Sigmoid colon (tissue), 7 donors: ENCODE results near the gene RAB3D. TPM values are rescaled to one million over a fixed set of nuclear protein-coding genes. Genes with fewer than 3 reads are reported as not detected.

Experiments
- DNase-seq: peaks from one replicate; pipeline ENCODE4 v3.0.0-alpha.2; 2019
- H3K27ac ChIP-seq, 4 donors: fragments of 200-600 bp; sonication (generic); one replicate each; pipeline ENCODE4 v1.5.1; 2016 to 2019; ENCODE audit warnings: mild to moderate bottlenecking in 1 of 4
- H3K27me3 ChIP-seq, 3 donors: fragments of 200-600 bp; sonication (generic); one replicate each; pipeline ENCODE4 v1.5.1; 2019; ENCODE audit warnings: mild to moderate bottlenecking in 1 of 3
- H3K36me3 ChIP-seq, 4 donors: fragments of 200-600 bp; sonication (generic); one replicate each; pipeline ENCODE4 v1.5.1; 2016 to 2019
- H3K4me1 ChIP-seq, 4 donors: fragments of 200-600 bp; sonication (generic); one replicate each; pipeline ENCODE4 v1.5.1; 2017 to 2019
- H3K4me3 ChIP-seq, 4 donors: fragments of 200-600 bp; sonication (generic); one replicate each; pipeline ENCODE4 v1.5.1; 2017 to 2019; ENCODE audit warnings: mild to moderate bottlenecking in 2 of 4, moderate library complexity in 1 of 4
- H3K9me3 ChIP-seq, 4 donors: fragments of 200-600 bp in 3 of 4; sonication (generic) in 3 of 4; one replicate each; pipeline versions ENCODE4 v1.5.1 to v1.6.1; 2013 to 2019
- CTCF ChIP-seq, 4 experiments: fragments of 450-650 bp in 3 of 4; fragments of 200-600 bp in 1 of 4; IDR thresholded peaks; one replicate each; pipeline ENCODE4 v1.5.1; 2016 to 2019; ENCODE audit warnings: antibody characterized with exemption in 4 of 4, mild to moderate bottlenecking in 3 of 4, moderate library complexity in 2 of 4
- EP300 ChIP-seq, 4 donors: sonication (generic); formaldehyde crosslinking; IDR thresholded peaks; one replicate each; pipeline ENCODE4 v1.6.1; 2017; ENCODE audit warnings: antibody characterized with exemption in 4 of 4
- POLR2A ChIP-seq, 2 donors: fragments of 450-650 bp; IDR thresholded peaks; one replicate each; pipeline ENCODE4 v1.6.1; 2016; ENCODE audit warnings: antibody characterized with exemption in 2 of 2, mild to moderate bottlenecking in 2 of 2, moderate library complexity in 2 of 2
- POLR2AphosphoS5 ChIP-seq, 4 donors: sonication (generic); formaldehyde crosslinking; IDR thresholded peaks; one replicate each; pipeline ENCODE4 v1.6.1; 2017; ENCODE audit warnings: antibody characterized with exemption in 4 of 4
- WGBS, 2 donors: extraction: QIAGEN DNeasy Blood & Tissue Kit; methylation state at CpG; one replicate each; pipeline ENCODE4 v1.1.7; 2013; 5-methylcytosine and 5-hydroxymethylcytosine counted together
- intact Hi-C: fragments of 100-400 bp; cut with DNase I; formaldehyde crosslinking; loops from one replicate; pipeline ENCODE4 v1.15.1; 2023
- polyA plus RNA-seq, 3 donors: library from polyadenylated mRNA; stranded (reverse); fragments of 200-250 nt; gene quantifications; one replicate each; pipeline ENCODE4 v1.2.3, GENCODE V29; 2013
- total RNA-seq, 4 donors: library from RNA; depleted of rRNA; stranded (reverse); fragments of >200 nt; gene quantifications; one replicate each; pipeline ENCODE4 v1.1.0, GENCODE V29; 2016
- donor health status: healthy with polysubstance abuse.
- donor health status: Bipolar disorder and iron deficiency.
- donor health status: healthy.

Gene RAB3D
- total and polyA plus RNA-seq, 7 donors, result 6.6 to 27.7 (median 16.0) TPM

GRCh38 chr19:11363881-11364280 is 24.4 kb upstream of the RAB3D start:
- H3K9me3 ChIP-seq, result no peaks in the 10 kb centered on the region
- TF ChIP-seq POLR2A (IDR thresholded peaks at IDR 0.05) (no peak), POLR2AphosphoS5 (IDR thresholded peaks at IDR 0.05) (no peak), CTCF (IDR thresholded peaks at IDR 0.05) (no peak), EP300 (IDR thresholded peaks at IDR 0.05) (no peak)
- H3K27me3 ChIP-seq, result no peaks in the 10 kb centered on the region
- 93 to 94% methylated on average over 10 of the region's 10 CpGs for WGBS, 2 donors
- no peak overlapping the region for H3K27ac ChIP-seq
- no peaks in the 10 kb centered on the region for H3K4me1 ChIP-seq
- intact Hi-C loops, result no loop called here
- DNase-seq, result no peak
- no peak overlapping the region for H3K4me3 ChIP-seq
- peaks cover 7 to 76% (median 25%) of the 10 kb centered on the region in 4 donors for H3K36me3 ChIP-seq

- Histone ChIP-seq H3K36me3 (peaks cover 7 to 74% (median 25%) of the 10 kb centered on the region in 4 donors), H3K4me1 (peaks cover 0 to 2% (median under 1%) of the 10 kb centered on the region in 4 donors), H3K27me3 (no peaks in the 10 kb centered on the region), H3K9me3 (no peaks in the 10 kb centered on the region), H3K27ac (no peak overlapping the region), H3K4me3 (no peak overlapping the region)
- 55 to 75% methylated on average over 35 of the region's 35 CpGs for WGBS, 2 donors
- no peak for DNase-seq
- TF ChIP-seq POLR2AphosphoS5 (IDR thresholded peaks at IDR 0.05) (no peak), CTCF (IDR thresholded peaks at IDR 0.05) (no peak), EP300 (IDR thresholded peaks at IDR 0.05) (no peak), POLR2A (IDR thresholded peaks at IDR 0.05) (no peak)
- intact Hi-C loops, result no loop called here
Measured at GRCh38 chr19:11361771-11362731, 22.6 kb upstream of the RAB3D start.

- H3K27ac ChIP-seq, result no peak overlapping the region
- H3K36me3 ChIP-seq, result peaks cover 7 to 74% (median 25%) of the 10 kb centered on the region in 4 donors
- no peak overlapping the region for H3K4me3 ChIP-seq
- TF ChIP-seq EP300 (IDR thresholded peaks at IDR 0.05) (no peak), POLR2A (IDR thresholded peaks at IDR 0.05) (no peak), POLR2AphosphoS5 (IDR thresholded peaks at IDR 0.05) (no peak), CTCF (IDR thresholded peaks at IDR 0.05) (no peak)
- H3K4me1 ChIP-seq, result peaks cover 0 to 11% (median 8%) of the 10 kb centered on the region in 4 donors
- 21 to 64% methylated on average over 43 of the region's 43 CpGs for WGBS, 2 donors
- intact Hi-C loops, result no loop called here
- no peak for DNase-seq
- H3K9me3 ChIP-seq, result no peaks in the 10 kb centered on the region
- H3K27me3 ChIP-seq, result no peaks in the 10 kb centered on the region
Measured at GRCh38 chr19:11361037-11361770, 21.7 kb upstream of the RAB3D start.

GRCh38 chr19:11359421-11359820 is 20.0 kb upstream of the RAB3D start:
- intact Hi-C loops, result no loop called here
- no peak overlapping the region for H3K27ac ChIP-seq
- no peak for DNase-seq
- no peaks in the 10 kb centered on the region for H3K9me3 ChIP-seq
- no peaks in the 10 kb centered on the region for H3K27me3 ChIP-seq
- 77 to 87% methylated on average over 11 of the region's 11 CpGs for WGBS, 2 donors
- peaks cover 7 to 59% (median 19%) of the 10 kb centered on the region in 4 donors for H3K36me3 ChIP-seq
- no peak for TF ChIP-seq POLR2AphosphoS5 (IDR thresholded peaks at IDR 0.05)
- TF ChIP-seq CTCF (IDR thresholded peaks at IDR 0.05), result no peak
- TF ChIP-seq EP300 (IDR thresholded peaks at IDR 0.05), result no peak
- H3K4me3 ChIP-seq, result no peak overlapping the region
- H3K4me1 ChIP-seq, result peaks cover 0 to 26% (median 20%) of the 10 kb centered on the region in 4 donors
